ENCODE data around the gene R3HCC1L.
A peak's percentile ranks its signal among the peaks of the same experiment; 100 is the strongest.
"Not testable (repeated sequence)": the region's sequence is repeated elsewhere in the genome, so short reads cannot be mapped to it uniquely, and the experiment has no call there.

R3HCC1L gene

DNA sequence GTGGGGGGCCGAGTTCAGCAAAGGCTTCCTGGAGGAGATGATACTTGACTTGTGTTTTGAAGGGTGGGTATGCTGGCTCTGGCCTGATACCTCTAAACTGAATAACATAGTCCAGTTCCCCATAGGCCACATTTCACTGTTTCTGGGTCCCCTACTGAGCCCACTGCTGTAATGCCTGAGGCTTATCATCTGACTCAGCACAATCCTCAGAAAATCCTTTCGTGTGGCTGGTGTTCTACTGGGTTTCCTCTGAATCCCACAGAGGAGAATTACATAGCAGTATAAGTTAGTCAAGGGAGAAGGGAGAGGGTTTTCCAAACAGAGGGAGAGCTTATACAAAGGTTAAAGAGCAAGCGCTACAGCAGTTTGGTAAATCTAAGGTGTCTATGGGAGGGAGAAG, 2.8 kb upstream of the R3HCC1L start:
- no peak for DNase-seq (ENCODE audit: low spot score)

DNA sequence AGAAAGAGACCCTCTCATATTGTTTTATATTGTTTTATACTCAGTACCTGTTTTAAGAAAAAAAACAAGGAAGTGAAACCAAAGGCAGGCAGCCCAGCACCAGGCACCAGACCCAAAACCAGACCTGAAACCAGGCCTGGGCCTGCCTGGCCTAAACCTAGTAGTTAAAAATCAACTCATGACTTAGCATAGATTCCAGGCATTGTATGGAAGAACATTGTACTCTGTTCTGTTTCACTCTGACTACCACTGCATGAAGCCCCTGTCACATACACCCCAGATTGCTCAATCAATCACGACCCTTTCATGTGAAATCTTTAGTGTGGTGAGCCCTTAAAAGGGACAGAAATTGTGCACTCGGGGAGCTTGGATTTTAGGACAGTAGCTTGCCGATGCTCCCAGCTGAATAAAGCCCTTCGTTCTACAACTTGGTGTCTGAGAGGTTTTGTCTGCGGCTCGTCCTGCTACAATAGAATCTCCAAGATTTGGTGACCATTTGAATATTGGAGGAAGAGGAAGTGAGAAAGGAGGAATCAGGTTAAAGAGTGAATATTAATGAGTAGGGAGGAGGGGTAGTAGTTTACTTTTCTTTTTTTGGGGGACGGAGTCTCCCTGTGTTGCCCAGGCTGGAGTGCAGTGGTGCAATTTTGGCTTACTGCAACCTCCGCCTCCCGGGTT, 1.2 kb upstream of the R3HCC1L start:
- not testable (repeated sequence) for DNase-seq (ENCODE audit: low spot score)

DNA sequence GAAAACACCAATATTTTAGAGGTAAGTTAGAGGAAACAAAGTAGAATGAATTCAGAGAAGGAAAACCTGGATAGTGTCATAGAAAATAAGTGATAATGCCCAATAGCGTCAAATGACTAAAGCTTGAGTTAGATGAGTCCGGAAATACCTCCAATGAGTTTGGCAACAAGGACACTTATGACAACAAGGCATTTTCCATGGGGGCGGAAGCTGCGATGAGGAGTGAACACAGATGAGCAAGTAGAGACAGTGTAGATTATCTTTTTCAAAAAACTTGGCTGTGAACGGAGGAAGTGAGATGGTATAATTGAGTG, 383 bp upstream of the R3HCC1L start:
- no peak for DNase-seq (ENCODE audit: low spot score)

DNA sequence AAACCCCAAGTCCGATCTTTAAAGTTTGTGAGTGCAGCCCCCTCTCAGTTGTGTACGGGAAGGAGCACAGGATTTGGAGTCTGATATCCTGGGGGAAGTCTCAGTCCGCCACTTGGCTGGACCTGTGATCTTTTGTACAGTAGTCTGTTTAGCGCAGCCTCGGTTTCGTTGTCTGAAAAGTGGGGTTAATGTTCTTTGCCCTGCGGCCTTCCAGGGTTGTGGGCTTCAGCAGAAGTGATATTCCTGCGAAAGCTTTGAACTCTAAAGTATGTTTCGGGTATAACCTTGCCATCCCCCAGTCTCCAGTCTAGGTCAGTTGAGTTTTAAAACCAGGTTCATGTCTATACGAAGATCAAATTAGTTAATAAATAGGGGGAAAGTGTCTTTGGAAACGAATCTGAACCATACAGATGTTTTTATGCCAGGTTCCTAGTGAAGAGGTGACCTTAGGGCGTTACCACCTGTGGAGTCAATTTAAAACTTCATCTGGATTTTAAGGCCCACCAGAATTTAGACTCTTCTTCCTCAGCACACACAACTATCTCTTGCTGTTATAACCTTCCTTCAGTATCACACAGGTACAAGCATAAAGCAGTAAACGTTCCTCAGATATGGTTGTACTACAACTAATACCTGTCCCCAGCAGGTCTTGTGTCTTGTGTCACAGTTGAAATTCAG, 904 bp downstream of the R3HCC1L start:
- DNase-seq (ENCODE audit: low spot score), result no peak

DNA sequence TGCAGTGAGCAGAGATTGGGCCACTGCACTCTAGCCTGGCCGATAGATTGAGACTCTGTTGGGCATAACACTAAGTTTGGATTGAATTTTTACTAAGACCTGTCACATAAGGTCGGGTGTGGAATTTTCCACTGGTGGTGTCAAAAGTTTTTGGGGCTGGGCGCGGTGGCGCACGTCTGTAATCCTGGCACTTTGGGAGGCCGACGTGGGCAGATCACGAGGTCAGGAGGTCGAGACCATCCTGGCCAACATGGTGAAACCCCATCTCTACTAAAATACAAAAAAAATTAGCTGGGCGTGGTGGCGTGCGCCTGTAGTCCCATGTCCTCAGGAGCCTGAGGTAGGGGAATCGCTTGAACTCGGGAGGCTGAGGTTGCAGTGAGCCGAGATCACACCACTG, 2.3 kb downstream of the R3HCC1L start:
- DNase-seq (ENCODE audit: low spot score), result not testable (repeated sequence)

DNA sequence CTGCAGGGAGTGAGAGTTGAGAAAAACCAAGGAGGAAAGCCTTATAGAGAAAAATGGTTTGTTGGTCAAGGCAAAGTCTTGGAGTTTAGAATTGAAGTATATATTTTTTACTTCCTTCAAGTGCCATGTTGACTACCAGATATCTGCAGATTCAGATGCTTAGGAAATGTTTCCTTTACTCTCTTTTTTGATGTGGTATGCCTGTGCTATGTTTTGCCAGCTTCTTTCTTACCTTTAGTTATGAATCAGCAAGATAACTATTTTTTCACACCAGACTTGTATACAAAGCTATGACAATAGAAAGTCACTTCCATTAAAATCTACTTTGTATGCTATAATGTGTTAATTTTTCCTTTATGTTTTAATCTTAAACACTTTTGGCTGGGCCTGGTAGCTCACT, 3.6 kb downstream of the R3HCC1L start:
- DNase-seq (ENCODE audit: low spot score), result no peak

DNA sequence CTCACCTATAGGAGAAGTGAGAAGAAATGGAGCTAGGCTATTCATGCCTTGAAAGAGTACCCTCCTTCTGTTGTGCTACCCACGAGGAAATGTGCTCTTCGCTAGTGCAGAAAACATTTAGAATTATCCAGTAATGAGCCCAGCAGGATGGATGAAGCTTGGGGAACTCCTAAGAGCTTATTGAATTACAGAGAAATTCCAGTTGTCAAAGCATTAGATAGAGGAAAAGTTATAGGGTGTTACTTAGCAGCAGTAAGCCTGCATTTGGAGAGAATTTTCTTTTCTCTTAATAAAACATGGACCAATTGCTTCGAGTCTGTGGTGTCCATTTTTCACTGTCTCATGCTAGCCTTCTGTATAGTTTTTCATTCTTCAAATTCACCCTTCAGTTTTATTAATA, 5.0 kb downstream of the R3HCC1L start:
- DNase-seq (ENCODE audit: low spot score), result no peak

DNA sequence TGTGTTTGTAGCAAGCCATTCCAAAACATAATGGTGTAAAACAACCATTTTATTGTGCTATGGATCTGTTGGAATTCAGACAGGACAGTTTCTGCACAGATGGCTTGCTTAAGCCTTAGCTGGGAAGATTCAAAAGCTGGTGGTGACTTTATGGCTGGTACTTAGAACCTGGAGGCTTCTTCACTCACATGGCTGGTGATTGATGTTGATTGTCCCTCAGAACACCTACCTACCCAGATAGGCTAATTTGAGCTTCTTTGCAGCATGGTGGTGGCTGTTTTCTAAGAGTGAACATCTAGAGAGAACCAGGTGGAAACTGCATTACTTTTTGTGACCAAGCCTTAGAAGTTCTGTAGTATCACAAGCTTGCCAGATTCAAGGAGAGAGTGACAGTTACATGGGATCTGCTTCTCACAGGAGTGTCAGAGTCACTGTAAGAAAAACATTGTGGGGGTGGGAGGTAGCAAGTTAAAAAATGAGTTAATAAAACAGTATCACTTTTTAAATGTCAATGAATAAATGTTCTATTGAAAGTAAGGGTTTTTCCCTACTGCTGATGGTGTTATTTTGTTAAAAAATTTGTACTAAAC, 7.1 kb downstream of the R3HCC1L start:
- no peak for DNase-seq (ENCODE audit: low spot score)

DNA sequence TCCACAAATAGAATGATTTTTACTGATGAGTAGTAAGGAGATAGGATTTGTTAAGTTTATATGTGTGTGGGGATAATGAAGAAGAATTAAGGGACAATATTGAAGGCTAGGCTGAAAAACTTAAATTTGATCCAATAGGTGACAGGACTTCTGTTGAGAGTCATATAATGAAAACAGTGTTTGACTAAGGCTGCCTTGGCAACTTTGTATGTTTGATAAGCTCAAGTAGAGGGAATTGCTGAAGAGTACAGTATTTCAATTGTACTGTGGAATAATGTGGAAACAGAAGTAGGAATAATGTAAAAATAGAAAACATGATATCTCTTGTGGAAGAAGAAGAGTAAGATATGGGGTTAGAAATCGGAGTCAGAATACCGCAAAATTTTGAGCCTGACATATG, 10.5 kb downstream of the R3HCC1L start:
- DNase-seq (ENCODE audit: low spot score), result no peak

DNA sequence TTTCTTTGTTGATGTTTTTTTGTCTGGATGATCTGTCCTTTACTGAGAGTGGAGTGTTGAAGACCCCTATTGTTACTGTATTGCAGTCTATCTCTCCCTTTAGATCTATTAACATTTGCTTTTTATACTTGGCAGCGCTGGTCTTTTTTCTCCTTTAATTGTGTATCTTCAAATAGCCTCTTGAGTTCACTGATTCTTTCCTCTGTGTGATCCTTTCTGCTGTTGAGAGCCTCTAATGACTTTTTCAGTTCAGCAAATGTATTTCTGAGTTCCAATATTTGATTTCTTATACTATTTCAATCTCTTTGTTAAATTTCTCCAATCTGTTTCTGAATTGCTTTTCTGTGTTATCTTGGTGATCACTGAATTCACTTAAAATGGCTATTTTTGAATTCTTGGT, 15.4 kb downstream of the R3HCC1L start:
- no peak for DNase-seq (ENCODE audit: low spot score)

DNA sequence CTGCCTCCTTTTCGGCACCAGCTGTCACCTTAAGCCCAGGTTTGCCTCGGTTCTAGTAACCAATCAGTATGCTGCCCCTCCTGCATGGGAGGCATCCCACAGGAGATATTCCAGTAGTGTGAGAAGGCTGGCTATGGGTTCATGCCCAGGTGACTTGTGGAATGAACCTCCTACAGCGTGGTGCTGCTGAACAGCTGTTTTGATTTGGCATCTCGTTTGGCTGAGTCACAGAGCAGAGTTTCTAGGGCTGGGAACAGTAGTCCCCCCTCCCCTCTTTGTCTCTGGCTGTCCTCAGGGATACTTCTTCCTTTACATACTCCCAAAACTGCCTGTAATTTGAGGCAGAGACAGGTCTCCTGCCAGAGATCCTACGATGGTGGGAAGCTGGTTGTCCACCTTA, 16.1 kb downstream of the R3HCC1L start:
- DNase-seq (ENCODE audit: low spot score), result no peak

DNA sequence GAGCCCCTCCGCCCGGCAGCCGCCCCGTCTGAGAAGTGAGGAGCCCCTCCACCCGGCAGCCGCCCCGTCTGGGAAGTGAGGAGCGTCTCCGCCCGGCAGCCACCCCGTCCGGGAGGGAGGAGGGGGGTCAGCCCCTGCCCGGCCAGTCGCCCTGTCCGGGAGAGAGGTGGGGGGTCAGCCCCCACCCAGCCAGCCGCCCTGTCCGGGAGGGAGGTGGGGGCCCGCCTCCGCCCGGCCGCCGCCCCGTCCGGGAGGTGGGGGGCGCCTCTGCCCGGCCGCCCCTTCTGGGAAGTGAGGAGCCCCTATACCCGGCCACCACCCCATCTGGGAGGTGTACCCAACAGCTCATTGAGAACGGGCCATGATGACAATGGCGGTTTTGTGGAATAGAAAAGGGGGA, 18.3 kb downstream of the R3HCC1L start:
- DNase-seq (ENCODE audit: low spot score), result not testable (repeated sequence)

DNA sequence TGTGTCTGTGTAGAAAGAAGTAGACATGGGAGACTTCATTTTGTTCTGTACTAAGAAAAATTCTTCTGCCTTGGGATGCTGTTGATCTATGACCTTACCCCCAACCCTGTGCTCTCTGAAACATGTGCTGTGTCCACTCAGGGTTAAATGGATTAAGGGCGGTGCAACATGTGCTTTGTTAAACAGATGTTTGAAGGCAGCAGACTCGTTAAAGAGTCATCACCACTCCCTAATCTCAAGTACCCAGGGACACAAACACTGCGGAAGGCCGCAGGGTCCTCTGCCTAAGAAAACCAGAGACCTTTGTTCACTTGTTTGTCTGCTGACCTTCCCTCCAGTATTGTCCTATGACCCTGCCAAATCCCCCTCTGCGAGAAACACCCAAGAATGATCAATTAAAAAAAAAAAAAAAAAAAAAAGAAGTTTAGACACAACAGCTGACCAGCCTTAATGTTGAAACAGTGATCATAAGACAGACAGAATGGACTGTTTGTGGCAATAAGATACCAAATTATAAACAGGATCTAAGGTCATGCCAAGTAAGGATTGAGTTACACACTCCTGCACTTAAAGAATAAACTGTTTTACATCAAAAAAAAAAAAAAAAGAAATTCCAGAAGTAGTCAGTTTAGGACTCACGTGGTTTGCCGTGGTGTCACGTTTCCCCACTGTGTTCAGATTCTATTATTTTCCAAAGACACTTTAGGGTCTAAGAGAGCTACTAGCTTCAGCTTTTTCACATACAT, 18.9 kb downstream of the R3HCC1L start:
- DNase-seq (ENCODE audit: low spot score), result not testable (repeated sequence)

DNA sequence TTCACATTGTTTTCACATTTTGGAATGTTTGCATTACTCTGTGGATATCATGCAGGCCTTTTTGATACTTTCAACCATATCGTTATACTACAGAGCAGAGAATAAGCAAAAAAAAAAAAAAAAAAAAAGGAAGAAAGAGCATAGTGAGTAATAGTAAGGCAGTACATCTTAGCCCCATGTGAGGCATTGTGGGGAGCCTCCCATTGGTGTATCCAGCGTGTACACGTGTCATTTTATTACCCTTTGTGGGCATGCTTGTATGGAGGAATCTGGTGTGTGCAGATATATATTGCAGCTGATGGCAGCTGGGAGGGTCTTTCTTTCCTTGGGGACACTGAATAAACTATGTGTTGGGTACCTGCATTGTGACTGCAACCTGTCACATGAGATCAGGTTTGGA, 19.6 kb downstream of the R3HCC1L start:
- DNase-seq (ENCODE audit: low spot score), result no peak

DNA sequence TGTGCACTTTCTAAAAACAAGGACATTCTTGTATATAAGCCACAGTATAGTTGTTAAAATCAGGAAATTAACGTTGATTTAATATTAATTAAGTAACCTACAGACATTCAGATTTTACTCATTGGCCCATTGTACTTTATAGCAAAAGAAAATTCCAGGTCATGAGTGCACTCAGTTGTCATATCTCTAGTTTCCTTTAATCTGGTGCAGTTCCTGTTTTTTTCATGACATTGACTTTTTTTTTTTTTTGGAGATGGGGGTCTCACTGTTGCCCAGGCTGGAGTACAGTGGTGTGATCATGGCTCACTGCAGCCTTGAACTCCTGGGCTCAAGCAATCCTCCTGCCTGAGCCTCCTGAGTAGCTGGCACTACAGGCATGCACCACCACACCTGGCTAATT, 24.1 kb downstream of the R3HCC1L start:
- DNase-seq (ENCODE audit: low spot score), result no peak

DNA sequence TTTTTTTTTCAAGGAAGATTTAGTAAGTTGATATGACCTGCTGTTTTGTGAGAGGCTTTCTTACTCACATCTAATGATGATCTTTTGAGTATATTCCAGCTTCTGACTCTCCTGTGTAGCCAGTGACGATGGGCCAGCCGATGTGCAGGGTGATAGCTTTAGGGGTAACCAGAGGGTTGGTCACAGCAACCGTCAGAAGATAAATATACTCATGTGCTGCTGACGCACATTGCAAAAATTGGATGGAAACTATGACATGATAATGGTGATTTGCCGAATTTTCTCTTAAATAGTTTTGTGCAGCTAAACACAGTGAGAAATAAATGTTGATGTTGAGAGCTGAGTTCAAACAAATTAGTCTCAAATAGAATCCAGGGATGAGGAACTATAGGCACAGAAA, 29.5 kb downstream of the R3HCC1L start:
- DNase-seq (ENCODE audit: low spot score), result no peak

DNA sequence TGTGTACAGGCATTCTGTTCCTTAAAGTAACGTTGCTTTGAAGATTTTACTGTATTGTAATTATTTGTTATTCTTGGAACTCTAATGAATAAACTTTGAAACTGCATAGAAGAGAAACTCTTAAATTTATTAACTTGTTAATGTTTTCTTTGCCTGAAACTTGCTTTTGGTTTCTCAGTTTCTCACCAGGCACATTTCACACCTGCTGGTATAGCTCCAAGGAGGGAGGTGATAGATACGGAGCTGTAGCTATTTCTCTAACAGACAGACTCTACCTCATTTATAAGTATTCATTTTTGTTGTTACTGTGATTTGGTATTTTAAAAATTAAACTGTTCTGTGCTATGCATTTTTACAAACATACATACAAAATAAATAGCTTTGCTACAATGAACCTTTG, 32.7 kb downstream of the R3HCC1L start:
- DNase-seq (ENCODE audit: low spot score), result no peak

DNA sequence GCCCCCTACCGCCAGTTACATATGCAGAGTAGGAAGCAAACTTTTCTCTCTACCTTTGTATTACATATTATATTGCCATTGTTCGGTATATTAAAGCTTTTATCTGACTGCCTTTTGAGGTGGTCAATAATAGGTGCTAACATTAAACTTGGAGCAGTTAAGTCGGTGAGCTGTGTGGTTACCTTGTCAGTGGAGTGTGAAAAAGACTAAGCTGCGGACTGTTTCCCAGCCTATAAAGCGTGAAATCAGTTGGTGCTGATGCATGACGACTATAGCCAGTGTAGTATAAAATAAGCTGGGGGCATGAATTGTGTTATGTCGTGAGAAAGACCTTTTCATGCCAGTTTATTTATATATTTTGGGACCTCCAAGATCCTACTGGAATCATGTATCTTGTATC, 33.7 kb downstream of the R3HCC1L start:
- DNase-seq (ENCODE audit: low spot score), result no peak

DNA sequence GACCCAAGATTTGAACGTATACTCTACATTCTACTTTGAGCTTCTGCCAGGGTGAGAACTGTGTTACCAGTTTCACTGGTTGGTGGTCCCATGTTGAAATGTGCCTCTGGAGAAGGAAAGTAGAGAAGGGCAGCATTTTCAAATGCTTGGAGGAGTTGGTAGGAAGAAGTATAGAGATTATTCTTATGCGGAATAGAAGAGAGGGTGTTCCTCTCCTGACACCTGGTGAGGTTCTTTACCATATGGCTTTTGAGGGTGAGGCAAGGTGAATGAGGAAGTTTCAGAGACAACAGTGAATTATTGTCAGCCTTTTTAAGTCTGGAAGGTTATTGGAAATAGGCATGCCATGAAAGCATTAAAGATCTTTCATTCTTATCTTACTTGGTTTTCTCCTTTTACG, 34.3 kb downstream of the R3HCC1L start:
- no peak for DNase-seq (ENCODE audit: low spot score)

DNA sequence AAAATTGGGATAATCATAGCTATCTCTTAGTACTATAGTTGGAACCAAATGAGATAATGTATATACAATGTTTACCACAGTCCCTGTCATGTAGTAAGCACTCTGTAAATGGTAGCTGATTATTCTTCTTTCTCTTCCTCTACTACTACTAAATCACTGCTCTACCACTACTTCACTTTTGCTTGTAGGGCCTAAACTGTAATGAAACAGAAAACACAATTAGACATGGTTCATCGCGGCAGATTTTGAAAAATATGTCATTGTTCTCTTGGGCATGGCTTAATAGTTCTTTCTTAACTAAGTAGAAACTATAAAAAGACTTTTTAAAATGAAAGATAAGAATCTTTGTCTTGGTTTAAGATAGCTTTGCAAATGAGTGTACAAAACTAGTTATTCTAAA, 34.9 kb downstream of the R3HCC1L start:
- no peak for DNase-seq (ENCODE audit: low spot score)

DNA sequence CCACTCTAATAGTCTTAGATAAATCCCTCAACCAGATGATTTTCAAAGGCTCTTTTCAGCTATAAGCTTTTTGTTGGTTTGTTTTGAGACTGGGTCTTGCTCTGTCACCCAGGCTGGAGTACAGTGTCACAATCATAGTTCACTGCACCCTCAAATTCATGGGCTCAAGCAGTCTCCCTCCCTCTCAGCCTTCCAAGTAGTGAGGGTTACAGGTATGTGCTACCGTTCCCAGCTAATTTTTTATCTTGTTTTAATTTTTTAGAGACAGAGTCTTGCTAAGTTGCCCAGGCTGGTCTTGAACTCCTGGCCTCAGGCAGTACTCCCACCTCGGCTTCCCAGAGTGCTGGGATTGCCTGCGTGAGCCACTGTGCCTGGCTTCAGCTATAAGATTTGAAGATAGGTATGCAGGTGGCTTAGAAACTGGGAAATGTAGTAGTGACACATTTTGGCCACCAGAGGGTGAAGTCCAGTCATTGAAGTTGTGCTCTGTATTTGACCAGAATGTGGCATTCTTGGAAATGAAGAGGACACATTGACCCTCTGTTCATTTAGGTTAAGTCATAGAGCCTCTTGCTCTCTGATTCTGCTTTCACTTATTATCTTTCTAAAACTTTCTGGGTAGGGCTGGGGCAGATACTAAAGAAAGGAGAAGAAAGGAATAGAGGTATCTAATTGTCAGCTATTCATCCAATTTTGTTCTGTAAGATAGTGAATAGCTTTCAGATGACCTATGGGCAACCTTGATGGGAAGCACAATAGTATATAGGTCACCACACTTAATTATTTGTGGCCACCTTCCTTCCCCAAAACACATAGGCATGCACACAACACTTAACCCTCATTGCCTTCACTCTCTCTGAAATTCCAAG, 36.0 kb downstream of the R3HCC1L start:
- DNase-seq (ENCODE audit: low spot score), result peak; percentile 71

DNA sequence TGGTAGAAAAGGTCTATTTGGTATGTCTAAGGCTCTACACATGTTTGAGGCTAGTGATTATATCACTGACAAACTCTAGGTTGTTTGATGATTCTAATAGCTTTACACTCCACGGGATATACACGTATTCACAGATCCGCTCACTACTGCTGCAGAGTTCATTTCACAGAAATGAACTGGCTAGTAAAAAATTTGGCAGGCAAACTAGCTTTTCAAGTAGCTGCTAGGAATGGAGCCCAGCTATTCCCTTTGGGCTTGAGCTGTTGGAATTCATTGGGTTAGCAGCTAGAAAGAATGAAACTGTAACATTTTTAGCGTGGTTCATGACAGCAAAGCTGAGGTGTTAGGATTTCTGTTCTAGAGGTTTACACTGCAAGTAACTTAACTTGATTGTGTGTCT, 37.6 kb downstream of the R3HCC1L start:
- DNase-seq (ENCODE audit: low spot score), result no peak

Data from iPS-NIHi11 (cell line).